Measurements from ENCODE around the gene ZNF81. TPM values are rescaled to one million over a fixed set of nuclear protein-coding genes. Genes with fewer than 3 reads are reported as not detected.

The ZNF81 gene
- total and polyA plus RNA-seq, 2 of the 4 experiments (the other 2 are of a cell fraction), result 2.1 to 4.5 TPM

GRCh38 chrX:47808904-47809788 lies 27.6 kb upstream of the ZNF81 start:
- BruUV-seq (replicated peaks), result no TSS peak
- H4K91ac ChIP-seq (ENCODE audit: insufficient read depth, low read depth, low read length), result no peak overlapping the region
- no peak for ATAC-seq (ENCODE audit: low read depth)
- no peaks in the 10 kb centered on the region for H3K9me1 ChIP-seq (ENCODE audit: insufficient read depth, low read length)
- H3K36me3 ChIP-seq (ENCODE audit: control insufficient read depth, insufficient read depth, low read length), result no peaks in the 10 kb centered on the region
- dilution Hi-C loops (cut with HindIII; ENCODE audit: low sequenced_read_pairs, unreplicated experiment), result no loop called here
- H2AFZ ChIP-seq (replicated peaks; ENCODE audit: low read length, poor library complexity), result no peak overlapping the region
- no peak overlapping the region for H3K9ac ChIP-seq (ENCODE audit: low read depth, low read length)
- no peaks in the 10 kb centered on the region for H3K9me3 ChIP-seq (ENCODE audit: control insufficient read depth, insufficient read depth, low read length)
- no peak overlapping the region for H3K14ac ChIP-seq (replicated peaks; ENCODE audit: low read depth, low read length)
- no peak overlapping the region for H2AK9ac ChIP-seq (replicated peaks; ENCODE audit: low read depth, low read length, poor library complexity)
- WGBS, 2 experiments (ENCODE audit: extremely low coverage in 2 of 2, insufficient read length in 1 of 2), result no CpG with 5 or more reads among the region's 9 CpGs
- H3K18ac ChIP-seq (ENCODE audit: low read depth, low read length), result no peak overlapping the region
- no peak overlapping the region for H2BK20ac ChIP-seq (ENCODE audit: low read depth, low read length)
- intact Hi-C loops (cut with micrococcal nuclease), result no loop called here
- no peak overlapping the region for H3K27ac ChIP-seq (ENCODE audit: insufficient read depth, low read length)
- POLR2A ChIA-PET (ENCODE audit: unreplicated experiment), result no interaction called here
- no peak overlapping the region for H4K5ac ChIP-seq (ENCODE audit: low read depth, low read length)
- no peak overlapping the region for H2BK15ac ChIP-seq (ENCODE audit: low read depth, low read length)
- no peak overlapping the region for H3K23ac ChIP-seq (ENCODE audit: low read depth, low read length)
- no peak overlapping the region for H3K4ac ChIP-seq (ENCODE audit: low read depth, low read length)
- no peak for DNase-seq
- H3K4me1 ChIP-seq (ENCODE audit: control insufficient read depth, insufficient read depth, low read length), result no peaks in the 10 kb centered on the region
- H2BK120ac ChIP-seq (ENCODE audit: low read depth, low read length), result no peak overlapping the region
- no peaks in the 10 kb centered on the region for H3K79me1 ChIP-seq (ENCODE audit: low read depth in 1 of 2, low read length in 2 of 2)
- no peaks in the 10 kb centered on the region for H4K20me1 ChIP-seq (ENCODE audit: insufficient read depth, low read length)
- in situ Hi-C loops (cut with MboI; ENCODE audit: low sequenced_read_pairs), result no loop called here
- H4K8ac ChIP-seq (ENCODE audit: low read depth in 2 of 2, low read length in 2 of 2), result no peak overlapping the region
- CTCF ChIA-PET, result no interaction called here
- TF ChIP-seq CTCF (conservative IDR thresholded peaks at IDR 0.05; ENCODE audit: low read depth, low read length), result no peak
- TF ChIP-seq RFX5 (IDR thresholded peaks at IDR 0.05; ENCODE audit: low read depth, low read length), result no peak
- TF ChIP-seq FOS (IDR thresholded peaks at IDR 0.05; ENCODE audit: low read depth, low read length), result no peak
- TF ChIP-seq CHD1 (IDR thresholded peaks at IDR 0.05; ENCODE audit: low read depth, low read length), result no peak
- H2AK5ac ChIP-seq (ENCODE audit: low read depth, low read length), result no peak overlapping the region
- peaks cover 2% of the 10 kb centered on the region for H3K27me3 ChIP-seq (ENCODE audit: control insufficient read depth, insufficient read depth, low read length)
- no peak overlapping the region for H3K4me2 ChIP-seq (ENCODE audit: low read depth, low read length)
- H3K4me3 ChIP-seq (ENCODE audit: insufficient read depth, low read depth, low read length), result no peak overlapping the region
- H3K56ac ChIP-seq (ENCODE audit: extremely low read depth, insufficient read depth, low read length), result no peak overlapping the region
- no peak overlapping the region for H2BK5ac ChIP-seq (ENCODE audit: low read depth, low read length, poor library complexity, severe bottlenecking)
